RWPE2 (cell line): ENCODE measurements around the gene KL.

Source experiments
- ATAC-seq: fragments of 200-7000 bp; cut with Tn5 transposase; 3 replicates; pipeline ENCODE4 v1.9.1; 2021; ENCODE audit warnings: low read depth
- DNase-seq: peaks from one replicate; pipeline ENCODE4 v3.0.0-alpha.2; 2020; ENCODE audit warnings: low spot score
- H3K27ac ChIP-seq: fragments of 450-650 bp; 2 replicates; pipeline ENCODE4 v1.5.1; 2017; ENCODE audit warnings: mild to moderate bottlenecking; ENCODE audit not compliant: poor library complexity, severe bottlenecking
- H3K27me3 ChIP-seq: fragments of 250-450 bp; sonication (Bioruptor Pico); 2 replicates; pipeline ENCODE4 v1.5.1; 2021; ENCODE audit warnings: mild to moderate bottlenecking, moderate library complexity; ENCODE audit not compliant: insufficient read depth, poor library complexity, severe bottlenecking
- H3K36me3 ChIP-seq: fragments of 250-450 bp; sonication (Bioruptor Pico); 2 replicates; pipeline ENCODE4 v1.5.1; 2020; ENCODE audit warnings: low read depth, mild to moderate bottlenecking, moderate library complexity
- H3K4me1 ChIP-seq: fragments of 250-450 bp; sonication (Bioruptor Pico); 2 replicates; pipeline ENCODE4 v1.5.1; 2021; ENCODE audit warnings: mild to moderate bottlenecking, moderate library complexity; ENCODE audit not compliant: insufficient read depth, poor library complexity, severe bottlenecking
- H3K4me3 ChIP-seq: fragments of 250-450 bp; sonication (Bioruptor Pico); 2 replicates; pipeline ENCODE4 v1.5.1; 2021; ENCODE audit warnings: mild to moderate bottlenecking, moderate library complexity; ENCODE audit not compliant: severe bottlenecking
- H3K9me3 ChIP-seq: fragments of 250-450 bp; sonication (Bioruptor Pico); 2 replicates; pipeline ENCODE4 v1.5.1; 2021; ENCODE audit warnings: mild to moderate bottlenecking, moderate library complexity; ENCODE audit not compliant: severe bottlenecking
- CTCF ChIP-seq: fragments of 450-650 bp; IDR thresholded peaks from one replicate; pipeline ENCODE4 v1.5.1; 2017; ENCODE audit warnings: mild to moderate bottlenecking, moderate library complexity; ENCODE audit not compliant: poor library complexity, severe bottlenecking

Gene KL

DNA sequence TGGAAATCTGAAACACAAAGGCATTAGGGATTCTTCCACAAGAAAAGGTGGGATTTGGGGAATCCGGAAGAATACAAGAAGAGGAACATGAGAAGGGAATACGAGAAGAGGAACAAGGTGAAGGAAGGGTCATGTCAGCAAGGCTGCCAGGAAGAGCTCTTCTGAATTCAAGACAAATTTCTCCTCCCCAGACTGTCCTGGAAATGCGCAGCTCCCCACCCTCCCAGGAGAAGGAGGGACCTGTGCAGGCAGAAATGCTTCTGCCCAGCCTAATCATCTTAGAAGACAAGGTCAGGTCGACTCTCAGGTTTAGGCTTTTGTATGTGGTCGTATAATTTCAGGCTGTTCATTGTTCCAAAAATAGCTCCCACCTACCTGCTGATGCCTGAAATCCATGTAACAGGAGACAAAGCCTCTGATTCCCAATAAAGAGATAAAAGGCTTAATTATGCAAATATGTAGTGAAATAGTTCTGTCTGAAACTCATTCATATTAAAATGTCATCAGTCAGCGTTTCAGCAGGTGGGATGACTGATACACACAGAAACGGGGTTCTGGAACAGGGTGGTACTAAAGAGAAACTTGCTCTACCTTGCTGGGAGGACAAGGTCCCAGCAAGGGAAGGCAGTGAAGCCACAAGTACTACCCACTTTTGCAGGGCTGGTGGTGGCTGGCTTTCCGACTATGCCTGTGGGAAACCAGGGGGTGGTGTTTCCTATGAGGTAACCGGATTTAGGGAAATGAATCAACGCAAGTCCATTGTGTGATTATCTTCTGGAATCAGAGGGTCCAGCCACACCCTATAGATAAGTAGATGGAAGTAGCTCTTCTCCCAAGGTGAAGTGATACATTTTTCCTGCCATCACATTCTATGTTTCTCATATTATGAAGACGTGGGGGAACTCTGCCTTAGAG is 76.1 kb downstream of the KL start:
- no peak for TF ChIP-seq CTCF
- Histone ChIP-seq H3K27ac (no peak overlapping the region), H3K4me3 (no peak overlapping the region), H3K9me3 (no peaks in the 10 kb centered on the region), H3K4me1 (peaks cover 8% of the 10 kb centered on the region), H3K27me3 (no peaks in the 10 kb centered on the region), H3K36me3 (no peaks in the 10 kb centered on the region)
- DNase-seq (no peak), ATAC-seq (no peak)

DNA sequence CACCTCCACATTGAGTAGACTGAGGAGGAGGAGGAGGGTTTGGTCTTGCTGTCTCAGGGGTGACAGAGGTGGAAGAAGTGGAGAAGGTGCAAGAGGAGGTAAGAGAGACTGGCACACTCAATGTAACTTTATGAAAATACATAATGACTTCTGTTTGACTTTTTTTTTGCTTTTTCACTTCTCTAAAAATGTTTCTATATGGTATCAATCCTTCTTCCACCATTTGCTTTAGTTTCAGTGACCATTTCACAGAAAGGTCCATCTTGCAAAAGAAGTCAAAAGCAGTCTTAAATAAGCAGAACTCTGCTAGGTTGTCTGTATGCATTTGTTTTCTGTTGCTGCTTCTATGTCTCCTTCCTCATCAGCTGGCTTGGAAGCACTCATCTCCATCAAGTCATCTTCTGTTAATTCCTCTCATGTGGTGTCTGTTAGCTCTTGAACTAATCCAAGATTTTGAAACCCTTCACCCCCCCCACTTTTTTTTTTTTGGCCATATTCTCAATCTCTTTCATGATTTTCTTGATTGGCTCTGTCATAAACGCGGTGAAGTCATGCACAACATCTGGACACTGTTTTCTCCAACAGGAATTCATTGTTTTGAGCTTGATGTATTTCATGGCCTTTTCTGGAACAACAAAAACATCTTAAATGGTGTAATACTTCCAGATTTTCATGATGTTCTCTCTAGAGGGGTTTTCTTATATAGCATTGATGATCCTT is 80.8 kb downstream of the KL start:
- H3K27me3 ChIP-seq = no peaks in the 10 kb centered on the region
- no peaks in the 10 kb centered on the region for H3K9me3 ChIP-seq
- H3K27ac ChIP-seq = no peak overlapping the region
- no peak overlapping the region for H3K4me3 ChIP-seq
- no peaks in the 10 kb centered on the region for H3K36me3 ChIP-seq
- no peak for TF ChIP-seq CTCF
- no peaks in the 10 kb centered on the region for H3K4me1 ChIP-seq
- DNase-seq = no peak
- no peak for ATAC-seq

DNA sequence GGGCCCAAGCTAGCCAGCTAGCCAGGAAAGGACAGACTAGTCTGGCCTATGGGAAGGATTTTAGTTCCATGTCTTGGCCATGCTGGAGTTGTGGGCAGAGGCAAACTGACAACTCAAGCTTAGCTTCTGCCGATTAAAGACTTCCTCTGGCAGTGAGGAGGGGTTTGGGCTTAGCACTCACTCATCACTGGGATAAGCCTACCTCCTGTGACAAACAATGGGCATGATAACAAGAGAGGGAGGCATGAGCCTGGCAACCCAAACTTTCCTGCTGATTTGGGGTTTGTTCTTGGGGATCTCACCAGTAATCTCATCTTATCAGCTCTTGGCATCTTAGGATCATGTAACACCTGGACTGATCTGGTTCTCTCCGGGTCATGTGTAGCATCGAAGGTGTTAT is 83.6 kb downstream of the KL start:
- Histone ChIP-seq H3K9me3 (no peaks in the 10 kb centered on the region), H3K4me1 (no peaks in the 10 kb centered on the region), H3K27ac (no peak overlapping the region), H3K4me3 (no peak overlapping the region), H3K27me3 (no peaks in the 10 kb centered on the region), H3K36me3 (no peaks in the 10 kb centered on the region)
- ATAC-seq = no peak
- TF ChIP-seq CTCF = no peak
- DNase-seq = no peak

GRCh38 chr13:33100886-33101285 is 84.7 kb downstream of the KL start:
- no peak for DNase-seq
- no peak for ATAC-seq
- H3K27ac ChIP-seq = no peak overlapping the region
- TF ChIP-seq CTCF = no peak
- no peaks in the 10 kb centered on the region for H3K9me3 ChIP-seq
- no peaks in the 10 kb centered on the region; the same call in none of the 2 replicates for H3K36me3 ChIP-seq
- no peak overlapping the region for H3K4me3 ChIP-seq
- H3K27me3 ChIP-seq = no peaks in the 10 kb centered on the region
- no peaks in the 10 kb centered on the region for H3K4me1 ChIP-seq
